ENCODE results near the gene SPATA25.
A peak's percentile ranks its signal among the peaks of the same experiment; 100 is the strongest.

SPATA25 gene

DNA sequence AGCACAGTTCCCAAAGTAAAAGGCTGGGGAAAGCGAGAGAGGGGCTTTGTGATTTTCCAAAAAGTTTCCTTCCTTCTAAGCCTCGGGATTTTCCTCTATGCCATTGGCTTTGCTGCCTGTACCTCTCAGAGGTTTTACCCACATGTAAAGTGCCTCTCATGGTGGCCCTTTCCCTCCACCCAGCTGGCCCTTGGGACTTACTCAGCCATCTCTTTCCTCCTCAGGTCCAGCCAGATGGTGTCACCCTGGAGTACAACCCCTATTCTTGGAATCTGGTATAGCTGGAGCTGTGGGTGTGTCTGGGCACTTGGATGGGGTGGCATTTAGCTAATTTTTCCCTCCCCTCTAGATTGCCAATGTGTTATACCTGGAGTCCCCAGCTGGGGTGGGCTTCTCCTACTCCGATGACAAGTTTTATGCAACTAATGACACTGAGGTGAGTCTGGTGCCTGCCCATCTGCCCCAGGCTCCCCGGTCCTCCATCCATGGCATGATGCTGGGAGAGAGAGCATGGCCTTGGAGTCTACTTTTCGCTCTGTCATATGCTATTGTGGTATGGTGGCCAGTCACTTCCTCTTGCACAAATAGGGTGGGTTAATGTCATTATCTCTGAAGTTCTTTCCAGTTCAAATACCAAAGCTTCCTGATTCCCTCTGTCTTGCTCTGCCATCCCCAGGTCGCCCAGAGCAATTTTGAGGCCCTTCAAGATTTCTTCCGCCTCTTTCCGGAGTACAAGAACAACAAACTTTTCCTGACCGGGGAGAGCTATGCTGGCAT, 4.8 kb upstream of the SPATA25 start:
- peak overlapping the region; percentile 79 for H3K4me3 ChIP-seq (ENCODE audit: low read length)
- peak; percentile 34 for DNase-seq (ENCODE audit: low read depth)
- TF ChIP-seq, protein P1, sequence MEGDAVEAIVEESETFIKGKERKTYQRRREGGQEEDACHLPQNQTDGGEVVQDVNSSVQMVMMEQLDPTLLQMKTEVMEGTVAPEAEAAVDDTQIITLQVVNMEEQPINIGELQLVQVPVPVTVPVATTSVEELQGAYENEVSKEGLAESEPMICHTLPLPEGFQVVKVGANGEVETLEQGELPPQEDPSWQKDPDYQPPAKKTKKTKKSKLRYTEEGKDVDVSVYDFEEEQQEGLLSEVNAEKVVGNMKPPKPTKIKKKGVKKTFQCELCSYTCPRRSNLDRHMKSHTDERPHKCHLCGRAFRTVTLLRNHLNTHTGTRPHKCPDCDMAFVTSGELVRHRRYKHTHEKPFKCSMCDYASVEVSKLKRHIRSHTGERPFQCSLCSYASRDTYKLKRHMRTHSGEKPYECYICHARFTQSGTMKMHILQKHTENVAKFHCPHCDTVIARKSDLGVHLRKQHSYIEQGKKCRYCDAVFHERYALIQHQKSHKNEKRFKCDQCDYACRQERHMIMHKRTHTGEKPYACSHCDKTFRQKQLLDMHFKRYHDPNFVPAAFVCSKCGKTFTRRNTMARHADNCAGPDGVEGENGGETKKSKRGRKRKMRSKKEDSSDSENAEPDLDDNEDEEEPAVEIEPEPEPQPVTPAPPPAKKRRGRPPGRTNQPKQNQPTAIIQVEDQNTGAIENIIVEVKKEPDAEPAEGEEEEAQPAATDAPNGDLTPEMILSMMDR (conservative IDR thresholded peaks at IDR 0.05; ENCODE audit: low read length): peak; percentile 44

DNA sequence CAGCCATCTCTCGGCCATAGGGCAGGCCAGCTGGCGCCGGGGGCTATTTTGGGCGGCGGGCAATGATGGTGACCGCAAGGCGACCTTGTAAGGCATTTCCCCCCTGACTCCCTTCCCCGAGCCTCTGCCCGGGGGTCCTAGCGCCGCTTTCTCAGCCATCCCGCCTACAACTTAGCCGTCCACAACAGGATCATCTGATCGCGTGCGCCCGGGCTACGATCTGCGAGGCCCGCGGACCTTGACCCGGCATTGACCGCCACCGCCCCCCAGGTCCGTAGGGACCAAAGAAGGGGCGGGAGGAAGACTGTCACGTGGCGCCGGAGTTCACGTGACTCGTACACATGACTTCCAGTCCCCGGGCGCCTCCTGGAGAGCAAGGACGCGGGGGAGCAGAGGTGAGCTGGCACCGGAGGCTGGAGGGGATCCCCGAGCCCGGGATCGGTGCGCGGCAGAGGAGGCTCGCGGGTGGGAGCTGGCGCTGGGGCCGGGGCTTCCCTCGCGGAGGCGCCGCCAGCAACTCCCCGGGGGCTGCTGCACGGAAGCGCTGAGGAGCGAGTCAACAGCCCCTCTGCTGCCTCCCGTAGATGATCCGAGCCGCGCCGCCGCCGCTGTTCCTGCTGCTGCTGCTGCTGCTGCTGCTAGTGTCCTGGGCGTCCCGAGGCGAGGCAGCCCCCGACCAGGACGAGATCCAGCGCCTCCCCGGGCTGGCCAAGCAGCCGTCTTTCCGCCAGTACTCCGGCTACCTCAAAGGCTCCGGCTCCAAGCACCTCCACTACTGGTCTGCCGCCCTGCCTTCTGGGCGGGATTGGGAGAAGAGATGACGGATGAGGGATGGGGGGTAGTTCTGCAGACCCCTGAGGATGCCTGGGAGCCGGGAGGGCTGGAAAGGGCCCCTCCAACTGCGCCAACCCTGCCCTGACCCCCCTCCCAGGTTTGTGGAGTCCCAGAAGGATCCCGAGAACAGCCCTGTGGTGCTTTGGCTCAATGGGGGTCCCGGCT, 3.9 kb upstream of the SPATA25 start, which contains the start of the genes CTSA and NEURL2:
TSS of gene CTSA (plus strand) at position 351 of the 999 bp plus-strand sequence. CDS start at position 585, 234 bp downstream.
TSS of gene NEURL2 (minus strand) at position 224 of the 999 bp plus-strand sequence. CDS start at position 7, 217 bp downstream.
- peak; percentile 92 for DNase-seq (ENCODE audit: low read depth)
- TF ChIP-seq, protein P1 (conservative IDR thresholded peaks at IDR 0.05; ENCODE audit: low read length): no peak
- H3K4me3 ChIP-seq (ENCODE audit: low read length): peak within 1 kb of the TSS; percentile 79

DNA sequence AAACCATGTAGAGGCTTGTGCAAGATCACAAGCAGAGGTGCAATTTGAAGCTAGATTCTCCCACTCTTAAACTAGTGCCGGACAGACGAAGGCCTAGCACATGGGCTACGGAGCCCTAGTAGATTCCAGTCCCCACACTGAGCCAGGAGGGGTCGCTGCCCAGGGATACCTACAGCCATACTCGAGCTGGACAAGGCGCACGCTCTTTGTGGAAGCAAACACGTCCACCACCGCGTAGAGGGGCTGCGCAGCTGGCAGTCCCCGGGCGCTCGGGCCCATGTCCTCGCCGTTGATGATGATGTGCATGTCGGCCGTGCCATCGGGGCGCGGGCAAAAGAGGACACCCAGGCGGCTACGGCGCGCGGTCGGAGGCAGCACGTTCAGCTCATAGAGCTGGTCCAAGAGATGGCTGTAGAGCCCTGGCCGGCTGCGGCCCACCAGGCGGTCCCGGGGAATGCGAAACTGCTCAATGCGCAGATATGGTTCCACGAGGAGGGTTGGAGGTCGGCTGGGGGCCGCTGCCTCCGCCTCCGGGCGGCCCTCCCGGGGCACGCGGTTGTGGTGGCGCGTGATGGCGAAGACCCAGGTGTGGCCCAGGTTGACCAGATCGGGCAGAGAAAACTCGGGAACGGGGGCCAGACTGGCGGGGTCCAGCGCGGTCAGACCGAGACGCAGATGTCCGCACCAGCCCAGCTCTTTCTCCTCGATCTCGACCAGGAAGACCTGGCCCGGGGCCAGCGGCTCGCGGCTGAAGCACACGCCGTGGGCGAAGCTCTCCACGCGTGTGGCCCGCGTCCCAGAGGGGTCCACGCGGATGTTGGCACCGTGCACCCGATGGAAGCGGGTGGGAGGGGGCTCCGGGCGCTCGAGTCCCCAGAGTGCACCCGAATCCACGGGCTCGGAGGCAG, 2.9 kb upstream of the SPATA25 start:
- H3K4me3 ChIP-seq (ENCODE audit: low read length): peak overlapping the region; percentile 79
- peak; percentile 76 for DNase-seq (ENCODE audit: low read depth)
- TF ChIP-seq, protein P1 (conservative IDR thresholded peaks at IDR 0.05; ENCODE audit: low read length): peak; percentile 78

DNA sequence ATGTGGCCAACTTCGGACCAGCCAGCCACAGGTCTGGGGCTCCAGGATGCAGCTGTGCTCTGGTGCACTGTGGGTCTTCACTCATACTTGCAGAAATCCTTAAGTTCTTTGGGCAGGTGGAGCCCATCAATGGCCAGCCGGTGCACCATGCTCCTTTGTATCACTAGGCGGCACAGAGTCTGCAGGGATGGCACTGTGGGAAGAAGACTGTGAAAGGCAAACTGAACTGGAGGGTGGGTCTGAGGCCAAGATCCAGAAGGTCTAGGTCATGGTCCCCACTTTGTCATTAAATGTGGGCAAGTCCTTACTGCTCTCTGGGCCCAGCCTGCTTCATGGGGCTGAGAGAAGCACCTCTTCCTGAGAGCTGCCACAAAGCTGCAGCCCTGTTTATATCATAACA, 1.3 kb upstream of the SPATA25 start:
- no peak for DNase-seq (ENCODE audit: low read depth)
- no peak overlapping the region for H3K4me3 ChIP-seq (ENCODE audit: low read length)
- TF ChIP-seq, protein P1 (conservative IDR thresholded peaks at IDR 0.05; ENCODE audit: low read length): no peak

- no peak for DNase-seq (ENCODE audit: low read depth)
- TF ChIP-seq, protein P1 (conservative IDR thresholded peaks at IDR 0.05; ENCODE audit: low read length): no peak
- H3K4me3 ChIP-seq (ENCODE audit: low read length): no peak overlapping the region
These were observed 654 bp downstream of the SPATA25 start for GRCh38 chr20:45886590-45887345.

DNA sequence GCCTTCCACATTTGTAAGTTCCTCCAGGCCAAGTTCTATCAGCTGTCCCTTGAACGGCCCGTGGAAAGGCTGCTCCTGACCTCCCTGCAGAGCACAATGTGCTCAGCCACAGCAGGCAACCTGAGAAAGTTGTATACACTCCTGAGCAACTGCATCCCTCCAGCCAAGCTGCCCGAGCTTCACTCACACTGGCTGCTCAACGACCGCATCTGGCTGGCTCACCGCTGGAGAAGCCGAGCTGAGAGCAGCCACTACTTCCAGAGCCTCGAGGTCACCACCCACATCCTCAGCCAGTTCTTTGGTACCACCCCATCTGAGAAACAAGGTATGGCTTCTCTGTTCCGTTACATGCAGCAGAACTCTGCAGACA, 4.3 kb downstream of the SPATA25 start:
- no peak overlapping the region for H3K4me3 ChIP-seq (ENCODE audit: low read length)
- TF ChIP-seq, protein P1 (conservative IDR thresholded peaks at IDR 0.05; ENCODE audit: low read length): no peak
- no peak for DNase-seq (ENCODE audit: low read depth)

Data from AG10803 (cell line).